WI38 (cell line): ENCODE results near the gene C1orf116.

Source experiments
- H3K4me3 ChIP-seq: 2 replicates; pipeline ENCODE4 v1.5.1; 2011; ENCODE audit warnings: low read depth, mild to moderate bottlenecking, control low read depth, low read length
- TF ChIP-seq, protein P1 (sequence below): IDR thresholded peaks from 2 replicates; pipeline ENCODE4 v1.5.1; 2012; ENCODE audit warnings: low read depth, mild to moderate bottlenecking, control low read depth, low read length

C1orf116 gene

DNA sequence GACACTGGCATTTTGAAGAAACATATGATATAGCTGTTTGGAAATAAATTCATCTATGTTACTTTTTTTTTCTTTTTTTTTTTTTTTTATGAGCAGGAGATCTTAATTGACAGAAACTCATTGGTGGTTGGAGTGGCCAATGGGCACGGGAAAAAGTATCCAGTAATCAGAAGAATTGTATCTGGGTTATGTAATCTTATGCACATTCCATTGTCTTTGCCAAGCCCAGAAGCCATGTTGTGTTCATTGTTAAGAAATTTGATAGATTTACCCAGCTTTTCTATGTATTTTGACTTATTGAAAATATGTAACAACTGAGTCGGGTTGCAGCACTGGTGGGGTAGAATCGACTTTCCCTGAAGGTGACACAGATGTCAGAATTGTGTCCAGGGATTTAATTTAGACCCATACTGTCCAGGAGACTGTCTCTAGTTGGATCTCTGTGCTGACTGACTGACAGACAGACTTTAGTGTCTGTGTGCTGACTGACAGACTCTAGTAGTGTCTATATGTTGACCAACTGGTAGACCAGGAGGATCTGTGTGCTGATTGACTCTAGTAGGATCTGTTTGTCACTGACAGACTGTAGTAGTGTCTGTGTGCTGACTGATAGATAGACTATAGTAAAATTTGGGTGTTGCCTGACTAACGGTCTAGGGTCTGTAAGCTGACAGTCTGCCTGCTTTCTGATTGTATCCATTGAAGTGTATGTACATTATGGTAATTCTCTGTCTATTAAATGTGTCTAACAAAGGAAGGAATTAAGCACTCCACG lies 43.8 kb upstream of the C1orf116 start:
- H3K4me3 ChIP-seq, result no peak overlapping the region
- TF ChIP-seq, protein P1, sequence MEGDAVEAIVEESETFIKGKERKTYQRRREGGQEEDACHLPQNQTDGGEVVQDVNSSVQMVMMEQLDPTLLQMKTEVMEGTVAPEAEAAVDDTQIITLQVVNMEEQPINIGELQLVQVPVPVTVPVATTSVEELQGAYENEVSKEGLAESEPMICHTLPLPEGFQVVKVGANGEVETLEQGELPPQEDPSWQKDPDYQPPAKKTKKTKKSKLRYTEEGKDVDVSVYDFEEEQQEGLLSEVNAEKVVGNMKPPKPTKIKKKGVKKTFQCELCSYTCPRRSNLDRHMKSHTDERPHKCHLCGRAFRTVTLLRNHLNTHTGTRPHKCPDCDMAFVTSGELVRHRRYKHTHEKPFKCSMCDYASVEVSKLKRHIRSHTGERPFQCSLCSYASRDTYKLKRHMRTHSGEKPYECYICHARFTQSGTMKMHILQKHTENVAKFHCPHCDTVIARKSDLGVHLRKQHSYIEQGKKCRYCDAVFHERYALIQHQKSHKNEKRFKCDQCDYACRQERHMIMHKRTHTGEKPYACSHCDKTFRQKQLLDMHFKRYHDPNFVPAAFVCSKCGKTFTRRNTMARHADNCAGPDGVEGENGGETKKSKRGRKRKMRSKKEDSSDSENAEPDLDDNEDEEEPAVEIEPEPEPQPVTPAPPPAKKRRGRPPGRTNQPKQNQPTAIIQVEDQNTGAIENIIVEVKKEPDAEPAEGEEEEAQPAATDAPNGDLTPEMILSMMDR, result no peak

DNA sequence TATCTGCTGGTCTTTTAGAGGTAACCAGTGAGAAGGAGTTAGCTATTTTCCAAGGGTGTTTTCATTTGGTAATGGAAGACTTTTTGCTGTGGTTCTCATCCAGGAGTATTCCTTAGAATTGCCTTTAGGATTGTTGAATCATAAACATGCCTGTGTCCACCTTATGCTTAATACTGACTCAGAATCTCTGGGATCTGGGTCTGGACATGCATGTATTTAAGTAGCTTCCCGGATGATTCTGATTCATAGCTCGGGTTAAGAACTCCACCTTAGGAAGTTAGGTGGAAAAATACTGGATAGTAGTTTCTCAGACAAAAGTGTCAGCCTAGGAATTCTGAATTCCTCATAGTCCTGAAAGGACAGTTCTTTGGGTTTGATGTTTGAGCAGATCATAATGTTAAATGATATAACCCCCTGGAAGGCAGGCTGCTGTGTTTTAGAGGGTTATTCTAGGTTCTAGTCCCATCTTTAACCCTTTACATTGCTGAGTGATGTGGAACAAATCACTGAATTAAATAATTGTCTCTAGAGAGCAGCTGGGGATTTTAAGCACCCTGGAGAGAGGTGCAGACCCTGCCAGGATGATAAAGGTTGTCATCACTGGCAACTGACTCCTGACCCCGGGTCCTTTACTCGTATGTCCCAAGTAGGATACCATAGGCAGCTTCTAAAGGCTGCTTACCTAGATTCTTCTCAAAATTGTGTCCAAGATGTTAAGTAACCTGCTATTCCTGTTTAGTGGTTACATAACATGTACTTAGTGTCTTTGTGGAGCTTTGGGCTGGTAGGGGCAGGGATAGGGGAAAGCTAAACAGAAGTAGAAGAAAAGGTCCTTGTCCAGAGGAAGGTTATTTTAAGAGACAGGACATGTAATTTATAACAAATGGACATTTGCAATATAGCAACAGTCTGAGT lies 41.6 kb upstream of the C1orf116 start:
- no peak overlapping the region for H3K4me3 ChIP-seq
- TF ChIP-seq, protein P1, result no peak

DNA sequence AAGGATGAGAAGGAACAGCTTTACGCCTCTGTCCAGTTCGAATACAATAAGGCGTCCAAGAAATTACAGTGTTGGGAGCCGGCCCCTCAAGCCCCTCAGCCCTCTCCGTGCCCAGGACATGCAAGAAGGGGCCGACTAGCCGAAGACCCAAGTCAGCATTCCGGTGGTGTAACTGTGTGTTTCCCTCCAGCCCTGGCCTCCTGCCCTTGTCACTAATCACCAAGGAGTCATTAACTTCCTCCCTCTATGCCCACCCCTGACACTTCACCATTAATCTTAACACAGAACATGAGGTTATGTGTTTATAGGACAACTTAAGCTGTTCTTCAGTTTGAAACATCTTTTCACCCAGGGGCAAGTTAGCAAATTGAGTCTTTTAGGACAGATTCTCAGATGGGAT lies 39.7 kb upstream of the C1orf116 start:
- H3K4me3 ChIP-seq, result no peak overlapping the region
- TF ChIP-seq, protein P1, result no peak

DNA sequence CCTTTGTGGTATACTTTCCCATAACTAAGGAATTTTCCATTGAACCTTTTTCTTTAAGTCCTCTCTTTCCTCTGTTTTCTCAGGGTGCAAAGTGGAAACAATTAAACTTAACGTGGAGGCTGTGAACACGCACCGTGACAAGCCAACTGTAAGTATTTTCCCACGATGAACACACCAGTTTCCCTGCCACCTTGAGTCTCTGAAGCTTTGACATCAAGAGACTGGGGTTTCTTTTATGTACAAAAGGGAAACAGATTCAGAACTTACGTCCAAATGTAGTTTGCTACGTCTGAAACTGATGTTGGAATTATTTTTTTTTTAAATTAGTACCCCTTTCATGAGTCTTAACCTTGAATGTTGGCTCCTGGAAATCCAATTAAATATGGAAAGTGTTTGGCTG lies 38.9 kb upstream of the C1orf116 start:
- TF ChIP-seq, protein P1, result no peak
- H3K4me3 ChIP-seq, result no peak overlapping the region

GRCh38 chr1:207070811-207071210 lies 38.3 kb upstream of the C1orf116 start:
- no peak overlapping the region for H3K4me3 ChIP-seq
- TF ChIP-seq, protein P1, result no peak

- TF ChIP-seq, protein P1, result no peak
- no peak overlapping the region for H3K4me3 ChIP-seq
Observed at GRCh38 chr1:207069858-207070506, 37.4 kb upstream of the C1orf116 start.
